Measurements from ENCODE around the gene PARP9.

PARP9 gene

GRCh38 chr3:122497425-122497824 is 66.7 kb downstream of the PARP9 start:
- peaks cover 44% of the 10 kb centered on the region for H3K36me3 ChIP-seq (ENCODE audit: insufficient read depth, low read length)
- peaks cover 35% of the 10 kb centered on the region for H3K79me2 ChIP-seq (ENCODE audit: insufficient read depth, low read length)
- no peak overlapping the region for H2AFZ ChIP-seq (ENCODE audit: low read length)
- H3K9me2 ChIP-seq (ENCODE audit: low read depth, low read length): no peaks in the 10 kb centered on the region
- no peaks in the 10 kb centered on the region for H3K27me3 ChIP-seq (ENCODE audit: insufficient read depth, low read length)
- TF ChIP-seq, protein P1, sequence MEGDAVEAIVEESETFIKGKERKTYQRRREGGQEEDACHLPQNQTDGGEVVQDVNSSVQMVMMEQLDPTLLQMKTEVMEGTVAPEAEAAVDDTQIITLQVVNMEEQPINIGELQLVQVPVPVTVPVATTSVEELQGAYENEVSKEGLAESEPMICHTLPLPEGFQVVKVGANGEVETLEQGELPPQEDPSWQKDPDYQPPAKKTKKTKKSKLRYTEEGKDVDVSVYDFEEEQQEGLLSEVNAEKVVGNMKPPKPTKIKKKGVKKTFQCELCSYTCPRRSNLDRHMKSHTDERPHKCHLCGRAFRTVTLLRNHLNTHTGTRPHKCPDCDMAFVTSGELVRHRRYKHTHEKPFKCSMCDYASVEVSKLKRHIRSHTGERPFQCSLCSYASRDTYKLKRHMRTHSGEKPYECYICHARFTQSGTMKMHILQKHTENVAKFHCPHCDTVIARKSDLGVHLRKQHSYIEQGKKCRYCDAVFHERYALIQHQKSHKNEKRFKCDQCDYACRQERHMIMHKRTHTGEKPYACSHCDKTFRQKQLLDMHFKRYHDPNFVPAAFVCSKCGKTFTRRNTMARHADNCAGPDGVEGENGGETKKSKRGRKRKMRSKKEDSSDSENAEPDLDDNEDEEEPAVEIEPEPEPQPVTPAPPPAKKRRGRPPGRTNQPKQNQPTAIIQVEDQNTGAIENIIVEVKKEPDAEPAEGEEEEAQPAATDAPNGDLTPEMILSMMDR (IDR thresholded peaks at IDR 0.05; ENCODE audit: low read length): no peak
- TF ChIP-seq EZH2 (IDR thresholded peaks at IDR 0.05; ENCODE audit: borderline replicate concordance, low read length): no peak
- no peak overlapping the region for H3K4me3 ChIP-seq (ENCODE audit: low read depth, low read length, poor library complexity, severe bottlenecking)
- H3K9me3 ChIP-seq (ENCODE audit: low read length): no peaks in the 10 kb centered on the region
- H3K27ac ChIP-seq (ENCODE audit: low read depth, low read length, poor library complexity, severe bottlenecking): no peak overlapping the region
- H4K20me1 ChIP-seq (ENCODE audit: insufficient read depth, low read length): no peaks in the 10 kb centered on the region
- H3K9ac ChIP-seq (ENCODE audit: low read length): no peak overlapping the region
- no peaks in the 10 kb centered on the region for H3K4me1 ChIP-seq (ENCODE audit: insufficient read depth, low read length, severe bottlenecking)
- H3K4me2 ChIP-seq (ENCODE audit: low read length): no peak overlapping the region
- H3F3A ChIP-seq (ENCODE audit: insufficient read depth, low read length): no peaks in the 10 kb centered on the region

- Histone ChIP-seq H3K9me2 (ENCODE audit: low read depth, low read length) (no peaks in the 10 kb centered on the region), H3K27me3 (ENCODE audit: insufficient read depth, low read length) (no peaks in the 10 kb centered on the region), H3K4me1 (ENCODE audit: insufficient read depth, low read length, severe bottlenecking) (no peaks in the 10 kb centered on the region), H3K27ac (ENCODE audit: low read depth, low read length, poor library complexity, severe bottlenecking) (no peak overlapping the region), H3K4me2 (ENCODE audit: low read length) (no peak overlapping the region), H3K79me2 (ENCODE audit: insufficient read depth, low read length) (peaks cover 26% of the 10 kb centered on the region), H3K4me3 (ENCODE audit: low read depth, low read length, poor library complexity, severe bottlenecking) (no peak overlapping the region), H3K36me3 (ENCODE audit: insufficient read depth, low read length) (peaks cover 49% of the 10 kb centered on the region), H2AFZ (ENCODE audit: low read length) (no peak overlapping the region), H3F3A (ENCODE audit: insufficient read depth, low read length) (no peaks in the 10 kb centered on the region), H3K9ac (ENCODE audit: low read length) (no peak overlapping the region), H3K9me3 (ENCODE audit: low read length) (no peaks in the 10 kb centered on the region), H4K20me1 (ENCODE audit: insufficient read depth, low read length) (no peaks in the 10 kb centered on the region)
- TF ChIP-seq EZH2 (IDR thresholded peaks at IDR 0.05; ENCODE audit: borderline replicate concordance, low read length): no peak
- TF ChIP-seq, protein P1 (IDR thresholded peaks at IDR 0.05; ENCODE audit: low read length): no peak
Observed at GRCh38 chr3:122496508-122496907, 67.6 kb downstream of the PARP9 start.

- no peak overlapping the region for H2AFZ ChIP-seq (ENCODE audit: low read length)
- H3K9ac ChIP-seq (ENCODE audit: low read length): no peak overlapping the region
- H3K4me3 ChIP-seq (ENCODE audit: low read depth, low read length, poor library complexity, severe bottlenecking): no peak overlapping the region
- H3K9me3 ChIP-seq (ENCODE audit: low read length): no peaks in the 10 kb centered on the region
- H3F3A ChIP-seq (ENCODE audit: insufficient read depth, low read length): no peaks in the 10 kb centered on the region
- no peaks in the 10 kb centered on the region for H4K20me1 ChIP-seq (ENCODE audit: insufficient read depth, low read length)
- H3K9me2 ChIP-seq (ENCODE audit: low read depth, low read length): no peaks in the 10 kb centered on the region
- H3K36me3 ChIP-seq (ENCODE audit: insufficient read depth, low read length): peaks cover 63% of the 10 kb centered on the region
- H3K4me1 ChIP-seq (ENCODE audit: insufficient read depth, low read length, severe bottlenecking): no peaks in the 10 kb centered on the region
- no peaks in the 10 kb centered on the region for H3K27me3 ChIP-seq (ENCODE audit: insufficient read depth, low read length)
- TF ChIP-seq EZH2 (IDR thresholded peaks at IDR 0.05; ENCODE audit: borderline replicate concordance, low read length): no peak
- TF ChIP-seq, protein P1 (IDR thresholded peaks at IDR 0.05; ENCODE audit: low read length): no peak
- H3K79me2 ChIP-seq (ENCODE audit: insufficient read depth, low read length): 0 out of 2 replicates have a peak, but pooled peaks cover 9% of the 10 kb centered on the region
- no peak overlapping the region for H3K4me2 ChIP-seq (ENCODE audit: low read length)
- no peak overlapping the region for H3K27ac ChIP-seq (ENCODE audit: low read depth, low read length, poor library complexity, severe bottlenecking)
Observed at GRCh38 chr3:122493296-122493695, 70.8 kb downstream of the PARP9 start.

Data from OCI-LY1 (cell line).